ENCODE results near the gene S100A7A. TPM values are rescaled to one million over a fixed set of nuclear protein-coding genes. Genes with fewer than 3 reads are reported as not detected.
A peak's percentile ranks its signal among the peaks of the same experiment; 100 is the strongest.

The S100A7A gene
- total RNA-seq, 6 experiments from 2014 or later: not detected

- no peaks in the 10 kb centered on the region for H3K9me3 Mint-ChIP-seq
- no peak overlapping the region for H3K4me3 Mint-ChIP-seq
- TF ChIP-seq CTCF (IDR thresholded peaks at IDR 0.05): no peak
- no peaks in the 10 kb centered on the region for H3K36me3 Mint-ChIP-seq (ENCODE audit: low read depth)
- no peaks in the 10 kb centered on the region for H3K4me1 Mint-ChIP-seq (ENCODE audit: low read depth)
- H3K27ac Mint-ChIP-seq: no peak overlapping the region
- peaks cover 51% of the 10 kb centered on the region for H3K27me3 Mint-ChIP-seq (ENCODE audit: insufficient read depth)
- no peak for DNase-seq
These were observed 18.2 kb upstream of the S100A7A start for GRCh38 chr1:153397924-153398651.

DNA sequence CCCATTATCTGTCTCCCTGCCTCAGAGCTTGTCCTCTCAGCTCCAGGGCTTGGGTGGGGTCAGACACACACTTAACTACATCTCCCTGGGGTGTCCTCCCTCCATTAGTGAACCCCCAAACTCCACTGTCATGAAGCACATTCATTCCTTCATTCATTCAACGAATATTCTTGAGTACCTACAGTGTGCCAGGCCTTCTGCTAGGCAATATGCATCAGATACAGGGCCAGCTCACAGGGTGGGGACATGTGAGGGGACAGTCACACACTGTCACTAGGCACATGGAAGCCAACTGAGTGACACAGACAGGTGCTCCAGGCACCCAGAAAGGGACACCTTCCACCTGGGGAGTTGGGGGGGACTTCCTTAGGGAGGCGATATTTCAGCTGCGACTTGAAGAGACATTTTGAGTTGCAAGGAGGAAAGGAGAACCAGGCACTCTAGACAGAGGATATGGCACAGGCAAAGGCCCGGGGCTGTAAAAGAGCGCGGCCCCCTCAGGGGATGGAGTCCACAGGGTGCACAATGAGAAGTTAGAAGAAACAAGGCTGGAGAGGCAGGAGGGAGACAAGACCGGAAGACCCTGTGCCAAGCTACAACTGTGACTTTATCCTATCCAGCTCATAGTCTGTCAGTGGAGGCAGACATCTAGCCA is 16.8 kb upstream of the S100A7A start:
- TF ChIP-seq CTCF (IDR thresholded peaks at IDR 0.05): no peak
- no peak overlapping the region for H3K4me3 Mint-ChIP-seq
- H3K27ac Mint-ChIP-seq: no peak overlapping the region
- DNase-seq: no peak
- peaks cover 59% of the 10 kb centered on the region for H3K27me3 Mint-ChIP-seq (ENCODE audit: insufficient read depth)
- no peaks in the 10 kb centered on the region for H3K36me3 Mint-ChIP-seq (ENCODE audit: low read depth)
- no peaks in the 10 kb centered on the region for H3K4me1 Mint-ChIP-seq (ENCODE audit: low read depth)
- H3K9me3 Mint-ChIP-seq: no peaks in the 10 kb centered on the region

GRCh38 chr1:153400244-153400643 is 16.1 kb upstream of the S100A7A start:
- DNase-seq: peak; percentile 23
- no peaks in the 10 kb centered on the region for H3K9me3 Mint-ChIP-seq
- H3K4me1 Mint-ChIP-seq (ENCODE audit: low read depth): no peaks in the 10 kb centered on the region
- peak; percentile 56 for TF ChIP-seq CTCF (IDR thresholded peaks at IDR 0.05)
- no peak overlapping the region for H3K27ac Mint-ChIP-seq
- H3K27me3 Mint-ChIP-seq (ENCODE audit: insufficient read depth): peaks cover 55% of the 10 kb centered on the region
- no peak overlapping the region for H3K4me3 Mint-ChIP-seq
- H3K36me3 Mint-ChIP-seq (ENCODE audit: low read depth): no peaks in the 10 kb centered on the region

GRCh38 chr1:153401461-153401860 is 14.9 kb upstream of the S100A7A start:
- H3K27ac Mint-ChIP-seq: no peak overlapping the region
- no peaks in the 10 kb centered on the region for H3K36me3 Mint-ChIP-seq (ENCODE audit: low read depth)
- H3K4me1 Mint-ChIP-seq (ENCODE audit: low read depth): no peaks in the 10 kb centered on the region
- no peaks in the 10 kb centered on the region for H3K9me3 Mint-ChIP-seq
- H3K4me3 Mint-ChIP-seq: no peak overlapping the region
- DNase-seq: no peak
- TF ChIP-seq CTCF (IDR thresholded peaks at IDR 0.05): no peak
- H3K27me3 Mint-ChIP-seq (ENCODE audit: insufficient read depth): peaks cover 51% of the 10 kb centered on the region

GRCh38 chr1:153402226-153402625 is 14.1 kb upstream of the S100A7A start:
- Mint-ChIP-seq H3K4me1 (ENCODE audit: low read depth) (no peaks in the 10 kb centered on the region), H3K27me3 (ENCODE audit: insufficient read depth) (peaks cover 49% of the 10 kb centered on the region), H3K36me3 (ENCODE audit: low read depth) (no peaks in the 10 kb centered on the region), H3K9me3 (no peaks in the 10 kb centered on the region), H3K4me3 (no peak overlapping the region), H3K27ac (no peak overlapping the region)
- TF ChIP-seq CTCF (IDR thresholded peaks at IDR 0.05): no peak
- no peak for DNase-seq
